Stomach smooth muscle (tissue), 2 donors: ENCODE results near the gene C2orf92.
"Not testable (repeated sequence)": the region's sequence is repeated elsewhere in the genome, so short reads cannot be mapped to it uniquely, and the experiment has no call there.

Source experiments
- H3K27ac ChIP-seq: one replicate; pipeline ENCODE4 v1.7.0; 2013; ENCODE audit warnings: mild to moderate bottlenecking, low read length, inconsistent platforms
- H3K27me3 ChIP-seq, 2 donors: one replicate each; pipeline ENCODE4 v1.7.0; 2013; ENCODE audit warnings: low read length in 2 of 2; ENCODE audit not compliant: insufficient read depth in 2 of 2, control insufficient read depth in 1 of 2
- H3K36me3 ChIP-seq, 2 donors: one replicate each; pipeline ENCODE4 v1.7.0; 2013; ENCODE audit warnings: low read length in 2 of 2; ENCODE audit not compliant: control insufficient read depth in 2 of 2, insufficient read depth in 2 of 2
- H3K4me1 ChIP-seq: one replicate; pipeline ENCODE4 v1.7.0; 2013; ENCODE audit warnings: low read length; ENCODE audit not compliant: control insufficient read depth, insufficient read depth
- H3K4me3 ChIP-seq, 2 donors: one replicate each; pipeline ENCODE4 v1.7.0; 2013; ENCODE audit warnings: low read length in 2 of 2
- H3K9ac ChIP-seq, 2 donors: one replicate each; pipeline ENCODE4 v1.7.0; 2013; ENCODE audit warnings: low read length in 2 of 2, mild to moderate bottlenecking in 1 of 2
- H3K9me3 ChIP-seq, 2 donors: one replicate each; pipeline ENCODE4 v1.7.0; 2013; ENCODE audit warnings: low read length in 2 of 2; ENCODE audit not compliant: control insufficient read depth in 2 of 2
- donor health status: healthy.
- donor health status: Pancreatic carcinoma.

C2orf92 gene

DNA sequence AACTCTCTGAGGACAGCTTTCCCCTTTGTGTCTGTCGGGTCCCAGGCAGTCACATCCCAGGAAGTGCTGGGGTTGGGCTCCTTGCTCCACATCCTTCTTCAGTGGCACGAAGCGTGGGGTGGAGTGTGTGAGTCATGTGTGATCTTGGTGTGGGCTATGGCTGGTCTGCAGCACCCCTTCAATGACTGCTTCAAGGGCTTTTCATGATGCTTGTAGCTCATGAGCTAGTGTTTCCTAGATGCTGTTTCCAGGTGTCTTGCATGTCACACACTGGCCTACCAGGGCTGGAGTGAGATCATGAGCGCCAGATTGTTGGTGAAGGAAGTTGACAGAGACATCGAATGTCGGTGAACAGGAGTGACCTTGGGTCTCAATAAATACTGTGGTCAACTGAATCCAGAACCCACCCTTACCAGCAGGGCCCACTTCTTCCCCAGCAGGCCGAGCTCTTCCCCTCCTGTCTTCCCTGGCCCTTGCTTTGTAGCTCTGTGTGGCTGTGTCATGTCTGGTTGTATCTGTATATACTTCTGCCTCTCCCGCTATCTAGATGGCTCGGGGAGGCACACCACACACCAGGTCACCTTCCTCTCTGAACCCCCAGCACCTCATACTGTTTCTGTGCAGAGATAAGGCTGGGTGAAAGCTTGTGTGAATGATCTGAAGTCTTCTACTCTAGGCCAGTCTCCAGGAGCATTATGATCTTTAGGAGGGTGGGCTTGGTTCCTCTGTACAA lies 3.8 kb downstream of the C2orf92 start:
- H3K9me3 ChIP-seq, result no peaks in the 10 kb centered on the region
- H3K36me3 ChIP-seq, result no peaks in the 10 kb centered on the region
- H3K27me3 ChIP-seq, result no peaks in the 10 kb centered on the region
- no peak overlapping the region for H3K4me3 ChIP-seq
- no peak overlapping the region for H3K27ac ChIP-seq
- no peaks in the 10 kb centered on the region for H3K4me1 ChIP-seq
- H3K9ac ChIP-seq, result no peak overlapping the region

DNA sequence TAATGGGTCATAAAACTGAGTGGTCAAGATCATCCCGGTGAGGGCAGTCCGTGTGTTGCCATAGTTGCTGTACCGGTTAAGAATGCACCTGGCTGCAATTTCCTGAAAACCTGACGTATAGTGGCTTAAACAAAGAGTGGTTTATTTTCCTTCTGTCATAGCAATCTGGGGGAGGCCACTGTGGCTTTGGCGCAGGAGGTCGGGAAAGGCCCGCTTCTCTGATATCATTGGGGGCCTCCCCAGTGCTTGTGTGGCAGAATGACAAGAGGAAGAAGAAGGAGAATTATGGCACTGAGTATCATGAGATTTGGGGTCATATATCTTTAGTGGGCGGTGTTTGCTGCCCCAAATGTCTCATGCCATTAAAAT lies 4.4 kb downstream of the C2orf92 start:
- Histone ChIP-seq H3K4me3 (no peak overlapping the region), H3K27me3 (no peaks in the 10 kb centered on the region), H3K9ac (no peak overlapping the region), H3K9me3 (no peaks in the 10 kb centered on the region), H3K4me1 (no peaks in the 10 kb centered on the region), H3K36me3 (no peaks in the 10 kb centered on the region), H3K27ac (no peak overlapping the region)

DNA sequence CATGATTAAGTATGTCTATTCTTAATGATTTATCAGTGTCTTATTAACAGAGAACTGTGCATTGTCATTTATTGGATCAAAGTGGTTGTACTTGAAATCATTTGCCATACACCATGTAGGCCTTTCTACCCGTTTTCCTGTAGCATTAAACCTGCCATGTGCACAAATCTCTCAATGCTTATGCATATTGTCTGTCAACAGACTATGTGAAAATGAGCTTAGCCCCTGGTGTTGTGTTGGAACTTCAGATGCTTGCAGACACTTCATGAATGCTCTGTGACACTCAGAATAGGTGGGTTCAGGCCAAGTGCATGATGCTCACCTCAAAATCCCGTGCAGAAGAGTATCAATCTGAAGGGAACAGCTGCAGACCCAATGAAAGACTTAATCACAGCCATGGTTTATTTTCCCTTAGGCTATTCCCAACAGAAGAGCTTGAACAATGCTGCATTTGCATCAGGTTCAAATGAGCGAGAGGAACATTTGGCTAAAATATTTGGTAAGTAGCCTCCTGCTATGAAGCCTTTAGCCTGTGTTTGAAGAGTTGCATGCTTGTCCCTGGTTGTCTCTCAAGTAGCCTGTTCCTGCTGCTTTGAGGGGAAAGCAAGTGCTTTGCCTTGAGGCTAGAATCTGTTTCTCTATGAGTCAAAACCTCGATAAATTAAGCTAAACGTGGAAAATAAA lies 6.1 kb downstream of the C2orf92 start:
- no peak overlapping the region for H3K27ac ChIP-seq
- no peaks in the 10 kb centered on the region for H3K36me3 ChIP-seq
- no peaks in the 10 kb centered on the region for H3K4me1 ChIP-seq
- no peak overlapping the region for H3K9ac ChIP-seq
- H3K4me3 ChIP-seq, result no peak overlapping the region
- H3K9me3 ChIP-seq, result no peaks in the 10 kb centered on the region
- H3K27me3 ChIP-seq, result no peaks in the 10 kb centered on the region

DNA sequence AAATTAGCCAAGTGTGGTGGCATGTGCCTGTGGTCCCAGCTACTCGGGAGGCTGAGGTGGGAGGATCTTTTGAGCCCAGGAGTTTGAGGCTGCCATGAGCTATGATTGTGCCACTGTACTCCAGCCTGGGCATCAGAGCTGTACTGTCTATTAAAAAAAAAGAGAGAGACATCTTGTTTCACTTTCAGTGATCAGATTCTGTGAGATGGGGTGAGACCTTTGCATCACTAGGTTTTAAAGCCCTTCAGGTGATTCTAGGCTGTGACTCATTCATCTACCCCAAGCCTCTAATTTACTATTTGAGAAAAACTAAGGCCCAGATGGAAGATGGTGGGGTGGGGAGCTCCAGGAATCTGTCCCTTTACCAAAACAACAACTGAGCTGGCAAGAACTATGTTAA lies 7.1 kb downstream of the C2orf92 start:
- Histone ChIP-seq H3K36me3 (no peaks in the 10 kb centered on the region), H3K9me3 (no peaks in the 10 kb centered on the region), H3K27ac (no peak overlapping the region), H3K4me3 (no peak overlapping the region), H3K27me3 (no peaks in the 10 kb centered on the region), H3K9ac (no peak overlapping the region), H3K4me1 (no peaks in the 10 kb centered on the region)

DNA sequence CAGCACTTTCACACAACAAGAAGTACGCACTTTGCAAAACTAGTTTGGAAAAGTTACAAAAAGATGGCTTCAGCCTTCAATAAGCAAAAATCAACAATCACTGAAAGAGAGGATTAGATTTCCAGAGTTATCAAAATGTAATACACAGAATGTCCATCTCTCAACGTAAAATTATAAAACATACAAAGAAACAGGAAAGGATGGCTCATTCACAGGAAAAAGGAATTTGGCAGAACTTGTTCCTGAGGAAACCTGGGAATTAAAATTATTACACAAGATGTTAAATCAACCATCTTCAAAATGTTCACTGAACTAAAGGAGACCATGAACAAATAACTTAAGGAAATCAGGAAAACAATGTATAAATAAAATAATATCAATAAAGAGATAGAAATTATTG lies 8.0 kb downstream of the C2orf92 start:
- Histone ChIP-seq H3K27ac (no peak overlapping the region), H3K4me3 (no peak overlapping the region), H3K9me3 (no peaks in the 10 kb centered on the region), H3K9ac (no peak overlapping the region), H3K36me3 (no peaks in the 10 kb centered on the region), H3K27me3 (no peaks in the 10 kb centered on the region), H3K4me1 (no peaks in the 10 kb centered on the region)

DNA sequence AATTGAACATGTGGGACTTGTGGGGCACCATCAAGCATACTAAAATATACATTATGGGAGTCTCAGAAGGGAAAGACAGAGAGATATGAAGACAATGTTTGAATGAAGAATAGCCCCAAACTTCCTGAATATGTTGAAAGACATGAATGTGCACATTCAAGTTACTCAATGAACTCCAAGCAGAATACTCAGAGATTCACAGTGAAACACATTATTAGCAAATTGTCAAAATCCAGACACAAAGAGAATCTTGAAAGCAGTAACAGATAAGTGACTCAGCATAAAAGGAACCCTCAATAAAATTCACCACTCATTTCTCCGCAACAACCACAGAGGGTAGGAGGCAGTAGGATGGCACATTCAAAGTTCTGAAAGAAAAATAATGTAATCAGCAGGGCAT lies 8.8 kb downstream of the C2orf92 start:
- Histone ChIP-seq H3K4me1 (no peaks in the 10 kb centered on the region), H3K36me3 (no peaks in the 10 kb centered on the region), H3K9me3 (no peaks in the 10 kb centered on the region), H3K27me3 (no peaks in the 10 kb centered on the region), H3K4me3 (no peak overlapping the region), H3K27ac (no peak overlapping the region), H3K9ac (no peak overlapping the region)

DNA sequence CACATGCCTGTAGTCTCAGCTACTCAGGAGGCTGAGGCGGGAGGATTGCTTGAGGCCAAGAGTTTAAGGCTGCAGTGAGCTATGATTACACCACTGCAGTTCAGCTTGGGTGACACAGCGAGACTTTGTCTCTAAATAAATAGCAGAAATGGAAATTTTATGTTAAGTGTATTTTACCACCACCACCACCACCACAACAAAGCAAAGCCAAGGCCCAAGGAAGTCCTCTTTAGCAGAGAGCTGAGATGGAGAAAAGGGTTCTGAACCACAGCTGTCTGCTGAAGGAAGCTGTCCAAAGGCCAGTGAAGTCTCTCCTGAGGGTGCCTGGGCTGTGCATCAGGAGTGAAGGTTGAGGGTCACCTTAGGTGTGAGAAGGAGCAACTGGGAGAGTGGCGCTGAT lies 17.7 kb downstream of the C2orf92 start:
- not testable (repeated sequence) for H3K9me3 ChIP-seq, H3K9ac ChIP-seq, H3K4me1 ChIP-seq, H3K27me3 ChIP-seq, H3K36me3 ChIP-seq, H3K27ac ChIP-seq, H3K4me3 ChIP-seq

DNA sequence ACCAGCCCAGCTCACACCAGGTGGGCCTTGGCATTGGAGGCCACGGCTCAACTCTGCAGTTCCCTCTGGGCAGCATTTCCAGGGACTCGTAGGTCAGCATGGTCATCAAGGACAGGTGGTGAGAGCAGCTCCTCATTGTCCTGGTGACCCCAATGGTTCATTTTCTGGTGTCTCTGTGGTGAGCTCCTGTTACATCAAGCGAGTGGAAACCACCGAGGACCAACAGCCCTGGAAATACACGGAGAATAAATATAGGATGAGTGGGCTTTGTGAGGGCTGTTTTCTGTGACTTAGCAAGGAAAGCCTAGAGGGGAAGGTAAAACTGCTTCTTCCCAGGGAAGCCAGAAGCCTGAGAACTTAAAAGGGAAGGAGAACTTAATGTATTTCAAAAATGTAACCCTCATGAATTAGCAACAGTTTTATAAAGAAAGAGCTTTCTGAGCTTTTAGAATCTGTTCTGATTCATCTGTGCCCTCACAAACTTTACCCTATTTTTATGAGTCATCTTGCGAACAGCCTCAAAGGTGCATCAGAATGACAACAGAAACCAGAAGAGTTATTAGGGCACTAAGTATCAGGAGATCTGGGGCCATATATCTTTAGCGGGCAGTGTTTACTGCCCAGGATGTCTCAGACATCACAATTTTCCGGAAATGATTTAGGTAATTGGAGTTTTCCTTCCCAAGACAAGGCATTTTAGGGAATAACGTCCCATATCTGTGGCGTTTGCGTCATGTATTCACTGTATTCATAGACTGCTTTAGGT lies 18.7 kb downstream of the C2orf92 start:
- Histone ChIP-seq H3K27me3 (no peaks in the 10 kb centered on the region), H3K27ac (no peak overlapping the region), H3K4me3 (no peak overlapping the region), H3K9me3 (no peaks in the 10 kb centered on the region), H3K36me3 (no peaks in the 10 kb centered on the region), H3K4me1 (no peaks in the 10 kb centered on the region), H3K9ac (no peak overlapping the region)

DNA sequence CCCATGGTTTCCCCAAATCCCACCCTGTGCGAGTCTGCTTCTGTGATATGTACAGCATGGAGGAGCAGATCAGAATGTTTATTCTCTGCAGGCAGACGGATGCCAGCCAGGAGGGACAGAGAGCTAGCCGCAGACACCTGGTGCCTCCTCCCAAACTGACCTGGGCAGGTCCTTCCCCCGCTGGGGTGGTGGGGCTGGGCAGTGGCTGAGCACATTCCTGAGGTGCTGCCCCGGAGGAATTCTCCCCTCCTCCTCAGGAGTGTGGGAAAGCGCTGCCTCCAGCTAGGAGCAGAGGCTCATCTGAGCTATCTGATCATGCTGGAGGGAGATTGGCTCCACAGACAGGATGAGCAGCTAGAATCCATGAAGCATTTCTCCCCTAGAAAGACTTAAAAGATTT lies 21.7 kb downstream of the C2orf92 start:
- Histone ChIP-seq H3K27me3 (no peaks in the 10 kb centered on the region), H3K9ac (no peak overlapping the region), H3K4me3 (no peak overlapping the region), H3K36me3 (no peaks in the 10 kb centered on the region), H3K4me1 (no peaks in the 10 kb centered on the region), H3K27ac (no peak overlapping the region), H3K9me3 (no peaks in the 10 kb centered on the region)

DNA sequence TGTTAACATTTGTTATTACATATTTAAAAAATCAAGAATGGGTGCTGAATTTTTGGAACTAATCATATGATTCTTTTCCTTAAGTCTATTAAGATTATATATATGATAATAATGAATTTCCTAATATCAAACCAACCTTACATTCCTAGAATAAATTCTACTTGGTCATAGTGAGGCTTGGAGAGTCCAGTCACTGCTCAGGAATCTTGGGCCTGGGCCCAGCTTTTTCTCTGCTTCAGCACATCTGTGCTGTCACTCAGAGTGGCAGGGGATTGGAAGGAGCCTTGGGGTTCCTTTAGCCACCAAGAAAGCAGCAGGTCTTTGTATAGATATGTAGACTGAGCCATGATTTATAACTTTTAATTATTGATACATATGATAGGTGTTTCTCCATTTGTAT lies 24.0 kb downstream of the C2orf92 start:
- Histone ChIP-seq H3K27me3 (no peaks in the 10 kb centered on the region), H3K4me1 (no peaks in the 10 kb centered on the region), H3K27ac (no peak overlapping the region), H3K9ac (no peak overlapping the region), H3K4me3 (no peak overlapping the region), H3K9me3 (no peaks in the 10 kb centered on the region), H3K36me3 (no peaks in the 10 kb centered on the region)

DNA sequence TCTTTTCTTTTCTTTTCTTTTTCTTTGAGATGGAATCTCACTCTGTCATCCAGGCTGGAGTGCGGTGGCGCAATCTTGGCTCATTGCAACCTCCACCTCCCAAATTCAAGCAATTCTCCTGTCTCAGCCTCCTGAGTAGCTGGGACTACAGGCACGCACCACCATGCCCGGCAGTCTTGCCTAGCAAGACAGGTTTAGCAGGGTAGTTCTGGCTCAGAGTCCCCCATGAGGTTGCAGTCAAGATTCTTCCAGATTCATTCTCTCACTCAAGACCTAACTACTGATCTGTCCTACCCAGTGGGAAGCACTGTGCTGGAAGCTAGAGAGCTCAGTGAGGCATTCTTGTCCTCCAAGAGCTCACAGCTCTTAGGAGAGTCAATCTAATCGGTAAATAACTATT lies 26.2 kb downstream of the C2orf92 start:
- Histone ChIP-seq H3K9ac (no peak overlapping the region), H3K27me3 (no peaks in the 10 kb centered on the region), H3K36me3 (no peaks in the 10 kb centered on the region), H3K27ac (no peak overlapping the region), H3K4me3 (no peak overlapping the region), H3K4me1 (no peaks in the 10 kb centered on the region), H3K9me3 (no peaks in the 10 kb centered on the region)
